GM10248 (cell line): ENCODE measurements around the gene GGACT.

Experiments
- CTCF ChIA-PET: fragments of 300-600 bp; sonication (Branson Sonifier 250); formaldehyde crosslinking; extraction: SDS; loops from one replicate; lab custom pipeline; 2021; ENCODE audit warnings: antibody characterized with exemption; lab: Yijun Ruan, JAX
- POLR2A ChIA-PET: fragments of 350-650 bp; sonication (Branson Sonifier 250); formaldehyde crosslinking; extraction: SDS; loops from one replicate; lab custom pipeline; 2020; ENCODE audit warnings: antibody characterized with exemption; lab: Yijun Ruan, JAX
- DNase-seq: peaks from one replicate; pipeline ENCODE4 v3.0.0; 2012; ENCODE audit errors: extremely low spot score
- CTCF ChIP-seq: IDR thresholded peaks from 2 replicates; pipeline ENCODE4 v1.5.1; 2012; ENCODE audit warnings: mild to moderate bottlenecking, low read depth; ENCODE audit errors: extremely low read depth, missing control alignments, control extremely low read depth

Gene GGACT

DNA sequence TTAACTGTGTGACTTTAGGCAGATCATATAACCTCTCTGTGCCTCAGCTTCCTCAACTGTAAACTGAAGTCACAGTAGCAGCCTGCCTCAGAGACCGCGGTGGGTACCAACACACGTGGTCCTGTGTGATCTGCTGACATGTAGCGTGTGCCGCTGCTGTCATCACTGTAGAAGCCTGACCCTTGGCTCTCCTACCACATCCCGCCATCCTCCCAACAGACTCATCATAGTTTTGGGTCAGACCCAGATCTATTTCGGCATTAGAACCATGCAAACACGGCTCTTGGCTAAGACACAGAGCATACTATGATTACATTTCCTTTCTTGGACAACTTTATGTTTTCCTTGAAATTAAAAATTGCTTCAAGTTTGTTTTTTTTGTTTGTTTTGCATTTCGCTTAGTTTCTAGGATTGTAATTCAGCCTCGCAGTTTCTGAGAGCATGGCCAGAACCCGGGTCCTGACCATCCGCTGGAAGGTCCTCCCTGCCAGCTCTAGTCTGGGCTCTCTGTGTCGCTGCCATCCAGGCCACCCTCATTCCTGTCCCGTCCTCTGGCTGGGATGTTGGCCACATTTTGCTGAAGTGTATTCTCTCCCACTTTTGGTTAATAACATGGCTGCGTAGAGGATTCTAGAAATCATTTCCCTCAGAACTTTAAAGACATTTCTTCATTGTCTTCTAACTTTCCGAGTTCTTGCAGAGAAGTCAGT is 53.0 kb downstream of the GGACT start:
- ChIA-PET POLR2A (no interaction called here), CTCF (interaction anchor here (1.4 kb wide), 1 partner anchor 21 kb away, joined by 3 read pairs; no protein-coding TSS in a partner anchor)
- DNase-seq, result no peak
- TF ChIP-seq CTCF, result no peak

- TF ChIP-seq CTCF, result no peak
- POLR2A ChIA-PET, result no interaction called here
- CTCF ChIA-PET, result interaction anchor here (1.4 kb wide), 1 partner anchor 20 kb away, joined by 3 read pairs; no protein-coding TSS in a partner anchor
- no peak for DNase-seq
Observed at GRCh38 chr13:100534911-100535310, 53.7 kb downstream of the GGACT start.

DNA sequence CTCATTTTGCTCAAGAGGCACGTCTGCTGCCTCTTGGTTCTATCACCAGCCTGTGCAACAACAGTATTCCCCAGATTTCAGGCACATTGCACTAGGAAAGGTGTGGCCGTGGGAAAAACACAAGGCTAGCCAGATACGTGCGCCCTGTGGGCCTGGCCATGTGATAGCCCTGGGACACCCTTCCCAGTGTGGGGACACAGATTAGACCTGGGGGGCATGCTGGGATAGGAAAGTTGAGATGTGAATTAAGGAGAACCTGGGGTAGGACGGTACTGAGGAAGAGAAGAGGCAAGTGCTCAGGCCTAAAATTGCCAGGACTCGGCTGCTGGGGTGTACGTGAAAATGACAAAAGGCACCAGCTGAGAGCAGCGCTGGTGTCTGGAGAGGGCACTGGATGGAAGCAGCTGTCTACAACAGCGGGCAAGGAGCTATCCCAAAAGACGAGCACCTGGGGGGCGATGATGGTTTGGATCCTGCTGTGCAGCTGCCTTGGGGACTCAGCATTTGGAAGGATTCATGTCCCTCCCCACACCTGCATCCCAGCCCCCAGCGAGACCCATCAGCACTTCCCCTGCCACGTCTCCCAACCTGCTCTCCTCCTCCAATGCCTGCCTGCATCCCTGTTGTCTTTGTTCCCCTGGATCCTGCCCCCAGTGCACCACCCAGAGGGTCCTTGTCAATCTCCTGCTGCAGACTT is 54.3 kb downstream of the GGACT start:
- ChIA-PET POLR2A (no interaction called here), CTCF (interaction anchor here (1.4 kb wide), 1 partner anchor 19 kb away, joined by 3 read pairs; no protein-coding TSS in a partner anchor)
- DNase-seq, result no peak
- no peak for TF ChIP-seq CTCF

GRCh38 chr13:100533588-100534041 is 55.0 kb downstream of the GGACT start:
- TF ChIP-seq CTCF, result no peak
- CTCF ChIA-PET, result no interaction called here
- no peak for DNase-seq
- POLR2A ChIA-PET, result no interaction called here

DNA sequence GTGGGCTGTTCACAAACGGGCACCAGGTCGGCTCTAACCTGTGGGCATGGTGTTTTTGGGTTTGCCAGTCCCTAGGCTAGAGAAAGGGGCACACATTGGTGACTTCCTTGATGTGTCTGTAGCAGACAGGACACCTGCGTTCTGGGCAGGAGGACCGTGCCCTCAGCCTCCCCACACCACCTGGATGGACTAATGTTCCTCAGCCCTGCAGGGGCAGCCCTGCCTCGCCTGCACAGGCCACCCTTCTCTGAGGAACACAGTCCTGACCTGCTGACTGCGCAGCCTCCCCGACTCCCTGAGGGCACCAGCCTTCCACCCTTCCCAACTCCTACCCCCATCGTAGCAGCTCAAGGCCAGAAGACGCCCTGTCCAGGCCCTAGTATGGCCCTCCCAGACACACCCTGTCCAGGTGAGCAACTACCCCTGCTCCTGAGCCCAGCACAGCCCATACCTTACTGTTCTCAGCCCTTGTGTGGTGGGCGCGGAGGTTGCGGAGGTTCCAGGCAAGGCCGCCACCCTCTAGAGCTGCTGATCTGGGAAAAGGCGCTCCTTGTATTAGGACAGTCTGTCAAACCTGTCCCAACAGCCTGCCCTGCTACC is 55.7 kb downstream of the GGACT start:
- CTCF ChIA-PET, result interaction anchor here (1.2 kb wide), 1 partner anchor 9 kb away, joined by 4 read pairs; no protein-coding TSS in a partner anchor
- POLR2A ChIA-PET, result no interaction called here
- no peak for TF ChIP-seq CTCF
- DNase-seq, result no peak

DNA sequence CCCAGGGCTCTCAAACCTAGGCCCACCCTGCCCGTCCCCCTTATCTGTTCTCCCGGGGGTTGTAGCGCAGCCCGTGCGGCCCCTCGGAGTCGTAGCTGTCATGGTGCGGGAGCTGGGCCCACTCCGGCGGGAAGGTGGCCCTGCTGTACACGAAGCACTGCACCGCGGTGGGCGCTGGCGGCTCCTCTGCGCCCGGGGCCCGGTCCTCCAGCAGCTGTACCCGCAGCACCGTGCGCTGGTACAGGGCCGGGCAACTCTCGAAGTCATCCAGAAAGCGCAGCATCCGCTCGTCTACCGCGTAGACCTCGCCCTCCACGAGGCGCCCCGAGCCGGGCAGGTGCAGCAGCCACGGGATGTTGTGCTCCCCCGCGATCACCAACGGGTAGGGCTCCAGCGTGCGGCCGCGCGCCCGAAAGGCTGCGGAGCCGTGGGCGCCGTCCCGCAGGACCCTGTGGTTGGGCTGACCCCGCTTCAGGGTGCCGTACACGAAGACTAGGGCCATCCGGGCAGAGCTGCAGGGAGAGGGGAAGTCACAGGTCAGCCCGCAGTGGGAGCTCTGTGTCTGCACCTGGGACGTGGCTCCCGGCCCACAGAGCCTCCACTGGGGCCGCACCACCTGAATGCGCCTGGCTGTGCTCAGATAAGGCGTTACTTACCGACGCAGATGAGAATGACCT is 56.4 kb downstream of the GGACT start:
- POLR2A ChIA-PET, result no interaction called here
- no peak for DNase-seq
- no peak for TF ChIP-seq CTCF
- CTCF ChIA-PET, result interaction anchor here (1.2 kb wide), 1 partner anchor 8 kb away, joined by 4 read pairs; no protein-coding TSS in a partner anchor
